Omental fat pad (tissue), 4 donors: ENCODE data around the gene CFP. TPM values are rescaled to one million over a fixed set of nuclear protein-coding genes. Genes with fewer than 3 reads are reported as not detected.

ENCODE experiments used
- ATAC-seq: fragments of 150-250 bp; one replicate; pipeline ENCODE4 v1.9.1; 2016; ENCODE audit warnings: mild to moderate bottlenecking, moderate library complexity; ENCODE audit not compliant: low FRiP score
- DNase-seq: peaks from one replicate; pipeline ENCODE4 v3.0.0-alpha.2; 2019; ENCODE audit warnings: low spot score
- CTCF ChIP-seq, 3 donors: fragments of 450-650 bp; IDR thresholded peaks; one replicate each; pipeline ENCODE4 v1.5.1; 2016 to 2017; ENCODE audit warnings: antibody characterized with exemption in 3 of 3, mild to moderate bottlenecking in 3 of 3, moderate library complexity in 2 of 3
- total RNA-seq, 4 donors: library from RNA; depleted of rRNA; stranded (reverse); fragments of >200 nt; gene quantifications; one replicate each; pipeline ENCODE4 v1.1.0, GENCODE V29; 2016

Gene CFP
- total RNA-seq, 4 donors from 2014 or later: 7.4 to 53.9 (median 11.2) TPM

DNA sequence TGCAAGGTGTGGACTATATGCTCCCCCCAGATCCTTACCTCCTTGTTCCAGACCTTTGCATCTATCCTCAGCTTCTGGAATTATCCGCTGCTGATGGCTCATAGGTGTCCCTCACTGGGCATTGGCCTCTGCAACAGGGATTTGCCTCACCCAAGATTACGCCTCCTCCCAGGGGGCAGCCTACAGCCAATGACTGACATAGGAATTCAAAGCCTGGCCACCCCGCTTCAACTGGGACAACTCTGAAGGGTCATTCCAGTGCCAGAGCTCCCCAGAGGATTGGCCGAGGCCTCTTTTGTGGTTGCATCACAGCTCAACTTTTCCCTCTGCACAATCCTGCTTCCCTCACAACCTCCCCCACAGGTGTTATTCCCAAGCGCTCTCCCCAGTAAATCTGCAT lies 15.1 kb downstream of the CFP start:
- no peak for ATAC-seq
- no peak for DNase-seq
- no peak for TF ChIP-seq CTCF (IDR thresholded peaks at IDR 0.05)

GRCh38 chrX:47613082-47613481 lies 16.6 kb downstream of the CFP start:
- TF ChIP-seq CTCF (IDR thresholded peaks at IDR 0.05): no peak
- DNase-seq: no peak
- ATAC-seq: no peak

DNA sequence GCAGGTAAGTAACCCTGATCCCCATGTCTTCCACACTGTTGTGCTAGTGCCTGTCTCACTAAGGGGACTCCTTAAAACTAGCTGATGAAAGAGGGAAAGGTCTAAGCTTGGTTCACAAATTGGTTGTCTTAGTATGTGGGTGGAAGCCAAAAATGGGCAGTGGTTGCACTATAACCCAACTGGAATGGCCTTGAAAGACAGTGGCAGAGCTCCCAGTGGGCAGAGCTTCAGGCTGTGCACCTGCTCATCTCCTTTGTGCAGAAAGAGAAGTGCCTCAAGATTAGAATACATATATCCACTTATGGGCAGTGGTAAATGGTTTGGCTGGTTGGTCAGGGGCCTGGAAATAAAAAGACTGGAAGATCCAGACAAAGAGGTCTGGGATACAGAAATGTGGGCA lies 17.3 kb downstream of the CFP start:
- DNase-seq (no peak), ATAC-seq (no peak)
- TF ChIP-seq CTCF (IDR thresholded peaks at IDR 0.05): no peak

GRCh38 chrX:47611926-47612325 lies 17.8 kb downstream of the CFP start:
- ATAC-seq (no peak), DNase-seq (no peak)
- TF ChIP-seq CTCF (IDR thresholded peaks at IDR 0.05): no peak

DNA sequence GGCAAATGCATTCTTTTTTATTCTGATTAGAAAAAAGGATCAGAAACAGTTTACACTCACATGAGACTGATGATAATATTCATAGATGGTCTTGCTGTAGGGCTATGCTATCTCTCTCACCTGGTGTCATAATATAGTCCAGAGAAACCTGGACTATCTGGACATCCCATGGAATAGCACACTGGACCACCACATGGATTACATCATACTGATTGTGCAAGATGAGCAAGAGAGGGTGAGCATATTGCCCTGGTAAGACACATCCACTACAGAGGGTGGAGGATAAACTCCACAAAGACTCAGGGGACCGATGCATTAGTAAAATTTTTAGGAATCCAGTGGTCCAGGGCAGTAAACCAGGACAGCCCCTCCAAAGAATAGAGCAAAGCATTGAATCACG lies 18.2 kb downstream of the CFP start:
- DNase-seq: no peak
- ATAC-seq: no peak
- TF ChIP-seq CTCF (IDR thresholded peaks at IDR 0.05): no peak

- no peak for DNase-seq
- ATAC-seq: no peak
- no peak for TF ChIP-seq CTCF (IDR thresholded peaks at IDR 0.05)
These were observed 19.2 kb downstream of the CFP start for GRCh38 chrX:47610511-47610910.

GRCh38 chrX:47608130-47608810 lies 21.5 kb downstream of the CFP start:
- no peak for DNase-seq
- ATAC-seq: no peak
- no peak for TF ChIP-seq CTCF (IDR thresholded peaks at IDR 0.05)
